SJCRH30 (cell line): Measurements from ENCODE around the gene FGD1. TPM values are rescaled to one million over a fixed set of nuclear protein-coding genes. Genes with fewer than 3 reads are reported as not detected.
"Not testable (repeated sequence)": the region's sequence is repeated elsewhere in the genome, so short reads cannot be mapped to it uniquely, and the experiment has no call there.

ENCODE experiments used
- DNase-seq, 2 experiments: peaks; one replicate each; pipeline ENCODE4 v3.0.0-alpha.2; 2015 to 2020
- H3K27ac ChIP-seq: fragments of 250-450 bp; sonication (Bioruptor Pico); 2 replicates; pipeline ENCODE4 v1.5.1; 2020; ENCODE audit warnings: mild to moderate bottlenecking, moderate library complexity
- H3K27me3 ChIP-seq: fragments of 250-450 bp; sonication (Bioruptor Pico); 2 replicates; pipeline ENCODE4 v1.5.1; 2020; ENCODE audit warnings: mild to moderate bottlenecking, moderate library complexity
- H3K36me3 ChIP-seq: fragments of 250-450 bp; sonication (Bioruptor Pico); 2 replicates; pipeline ENCODE4 v1.5.1; 2020; ENCODE audit warnings: mild to moderate bottlenecking, moderate library complexity
- H3K4me1 ChIP-seq: fragments of 250-450 bp; sonication (Bioruptor Pico); 2 replicates; pipeline ENCODE4 v1.5.1; 2020; ENCODE audit warnings: mild to moderate bottlenecking, moderate library complexity
- H3K4me3 ChIP-seq: fragments of 250-450 bp; sonication (Bioruptor Pico); 2 replicates; pipeline ENCODE4 v1.5.1; 2020; ENCODE audit warnings: mild to moderate bottlenecking, moderate library complexity
- H3K9me3 ChIP-seq: fragments of 250-450 bp; sonication (Bioruptor Pico); replicated peaks from 2 replicates; pipeline ENCODE4 v1.5.1; 2020; ENCODE audit warnings: mild to moderate bottlenecking, moderate library complexity
- total RNA-seq: library from RNA; depleted of rRNA; stranded (reverse); fragments of >200 nt; shearing (Covaris generic); gene quantifications from 2 replicates; pipeline ENCODE4 v1.2.3, GENCODE V29; 2014; rRNA removed

FGD1 gene
- total RNA-seq, result 4.5 and 4.7 TPM in 2 replicates

GRCh38 chrX:54495814-54496516, at the start of gene FGD1:
FGD1 (minus strand) TSS chrX:54496234; CDS start chrX:54495432, 802 bp downstream.
- peak; percentile 54 to 68 for DNase-seq
- H3K27ac ChIP-seq, result peak within 1 kb of the TSS; percentile 40; the same call in 1 of the 2 replicates
- no peaks in the 10 kb centered on the region for H3K36me3 ChIP-seq
- no peaks in the 10 kb centered on the region for H3K4me1 ChIP-seq
- H3K9me3 ChIP-seq, result no peaks in the 10 kb centered on the region
- H3K4me3 ChIP-seq, result peak within 1 kb of the TSS; percentile 68
- H3K27me3 ChIP-seq, result no peaks in the 10 kb centered on the region

- not testable (repeated sequence) for H3K9me3 ChIP-seq, H3K27me3 ChIP-seq, H3K27ac ChIP-seq, H3K36me3 ChIP-seq, H3K4me1 ChIP-seq, DNase-seq, H3K4me3 ChIP-seq
Observed at GRCh38 chrX:54542239-54542638, 46.2 kb upstream of the FGD1 start.

- Histone ChIP-seq H3K4me3 (no peak overlapping the region), H3K9me3 (no peaks in the 10 kb centered on the region), H3K27me3 (no peaks in the 10 kb centered on the region), H3K27ac (no peak overlapping the region), H3K4me1 (no peaks in the 10 kb centered on the region), H3K36me3 (no peaks in the 10 kb centered on the region; the same call in 1 of the 2 replicates)
- DNase-seq, result no peak
Observed at GRCh38 chrX:54540289-54540688, 44.3 kb upstream of the FGD1 start.

- Histone ChIP-seq H3K36me3 (no peaks in the 10 kb centered on the region), H3K4me3 (no peak overlapping the region), H3K27me3 (no peaks in the 10 kb centered on the region), H3K9me3 (no peaks in the 10 kb centered on the region), H3K4me1 (no peaks in the 10 kb centered on the region), H3K27ac (no peak overlapping the region)
- DNase-seq, result no peak
Observed at GRCh38 chrX:54534271-54534670, 38.2 kb upstream of the FGD1 start.

DNA sequence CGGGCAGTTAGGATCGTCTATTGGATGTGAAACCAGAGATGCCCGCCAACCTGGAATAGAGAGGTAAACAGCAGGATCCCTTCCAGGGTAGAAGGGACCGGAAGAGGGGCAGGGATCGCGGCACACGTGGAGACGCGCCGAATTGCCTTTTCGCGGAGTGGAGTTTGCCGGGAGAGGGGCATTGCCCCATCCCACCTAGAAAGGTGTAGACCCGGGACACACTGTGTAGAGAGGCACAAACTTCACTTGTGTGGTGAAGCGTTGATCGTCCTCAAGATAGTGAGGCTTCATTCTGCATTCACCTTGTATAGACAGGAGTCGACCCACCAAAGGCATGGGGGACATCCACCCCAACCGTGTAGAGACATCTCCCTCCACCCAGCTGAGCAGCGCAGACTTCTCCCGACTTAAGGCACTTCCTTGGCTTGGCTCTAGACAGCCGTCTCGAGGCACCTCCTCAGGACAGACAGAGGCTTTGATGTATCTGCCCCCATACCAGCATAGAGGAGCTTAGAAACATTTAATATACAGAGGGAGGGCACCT, 34.4 kb upstream of the FGD1 start:
- H3K4me3 ChIP-seq, result peak overlapping the region; percentile 76
- H3K27ac ChIP-seq, result peak overlapping the region; percentile 92
- H3K9me3 ChIP-seq, result no peaks in the 10 kb centered on the region
- no peak for DNase-seq
- no peaks in the 10 kb centered on the region for H3K4me1 ChIP-seq
- H3K27me3 ChIP-seq, result no peaks in the 10 kb centered on the region
- no peaks in the 10 kb centered on the region for H3K36me3 ChIP-seq

GRCh38 chrX:54529552-54530356, 33.7 kb upstream of the FGD1 start, which contains the start of gene GNL3L:
GNL3L (plus strand) TSS chrX:54530219; CDS start chrX:54532567, 2,348 bp downstream.
- DNase-seq, result peak; percentile 82 to 84

DNA sequence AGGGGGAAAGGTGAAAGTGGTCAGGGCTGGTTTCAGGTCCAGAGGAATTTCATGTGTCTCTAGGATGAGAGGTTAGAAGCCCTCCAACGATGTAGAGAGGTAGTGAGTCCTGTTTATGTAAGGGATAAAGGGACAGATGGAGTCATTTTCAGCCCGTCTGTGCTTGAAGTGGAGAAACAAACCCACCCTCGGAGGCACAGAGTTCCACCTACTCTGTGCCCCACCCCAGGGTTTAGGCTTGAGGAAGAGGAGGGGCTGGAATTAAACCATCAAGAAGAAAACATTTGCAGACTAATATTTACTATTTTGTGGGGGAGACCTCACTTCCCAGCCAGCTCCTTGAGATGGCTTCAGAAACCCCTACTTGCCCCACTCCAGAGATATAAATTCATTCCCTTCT, 33.1 kb upstream of the FGD1 start:
- Histone ChIP-seq H3K4me3 (peak overlapping the region; percentile 76), H3K27ac (peak overlapping the region; percentile 92), H3K9me3 (no peaks in the 10 kb centered on the region), H3K36me3 (no peaks in the 10 kb centered on the region), H3K4me1 (no peaks in the 10 kb centered on the region), H3K27me3 (no peaks in the 10 kb centered on the region)
- peak in 1 of 2 experiments; percentile 3 for DNase-seq

More at GRCh38 chrX:54529552-54530356, 33.7 kb upstream of the FGD1 start, which contains the start of gene GNL3L:
- H3K4me1 ChIP-seq, result no peaks in the 10 kb centered on the region
- H3K36me3 ChIP-seq, result no peaks in the 10 kb centered on the region
- H3K9me3 ChIP-seq, result no peaks in the 10 kb centered on the region
- H3K4me3 ChIP-seq, result peak within 1 kb of the TSS; percentile 76
- H3K27ac ChIP-seq, result peak within 1 kb of the TSS; percentile 92
- no peaks in the 10 kb centered on the region for H3K27me3 ChIP-seq

- Histone ChIP-seq H3K27me3 (no peaks in the 10 kb centered on the region), H3K36me3 (no peaks in the 10 kb centered on the region), H3K4me1 (no peaks in the 10 kb centered on the region), H3K9me3 (no peaks in the 10 kb centered on the region), H3K27ac (no peak overlapping the region), H3K4me3 (no peak overlapping the region)
- DNase-seq, result no peak
Observed at GRCh38 chrX:54509400-54509799, 13.4 kb upstream of the FGD1 start.

GRCh38 chrX:54496936-54497335, 902 bp upstream of the FGD1 start:
- Histone ChIP-seq H3K27me3 (no peaks in the 10 kb centered on the region), H3K4me3 (no peak overlapping the region), H3K36me3 (no peaks in the 10 kb centered on the region), H3K4me1 (no peaks in the 10 kb centered on the region), H3K27ac (no peak overlapping the region), H3K9me3 (no peaks in the 10 kb centered on the region)
- DNase-seq, result no peak

DNA sequence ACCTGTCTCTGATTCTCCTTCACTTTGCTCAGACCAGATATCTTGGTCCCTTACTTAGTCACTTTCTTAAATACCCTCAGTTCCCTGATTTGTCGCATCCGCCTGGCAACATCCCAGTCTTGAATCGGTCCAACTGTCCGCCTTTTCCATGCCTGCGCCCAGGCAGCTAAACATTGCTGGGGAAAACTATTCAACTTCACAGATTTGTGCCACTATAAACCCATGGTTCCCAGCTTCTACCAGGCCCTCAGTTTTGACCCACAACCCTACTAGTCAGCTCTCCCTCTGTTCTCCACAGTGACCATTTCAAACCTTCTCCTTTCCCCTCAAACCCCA, 451 bp upstream of the FGD1 start:
- DNase-seq, result no peak
- H3K27me3 ChIP-seq, result no peaks in the 10 kb centered on the region
- no peak overlapping the region for H3K27ac ChIP-seq

GRCh38 chrX:54494989-54495813, 833 bp downstream of the FGD1 start:
- Histone ChIP-seq H3K27me3 (no peaks in the 10 kb centered on the region), H3K27ac (peak overlapping the region; percentile 40; the same call in 1 of the 2 replicates), H3K9me3 (no peaks in the 10 kb centered on the region), H3K36me3 (no peaks in the 10 kb centered on the region), H3K4me3 (peak overlapping the region; percentile 68), H3K4me1 (no peaks in the 10 kb centered on the region)
- DNase-seq, result peak; percentile 11 to 21

More for the DNA sequence above, 451 bp upstream of the FGD1 start:
- Histone ChIP-seq H3K4me3 (peak overlapping the region; percentile 68), H3K4me1 (no peaks in the 10 kb centered on the region), H3K9me3 (no peaks in the 10 kb centered on the region), H3K36me3 (no peaks in the 10 kb centered on the region)

DNA sequence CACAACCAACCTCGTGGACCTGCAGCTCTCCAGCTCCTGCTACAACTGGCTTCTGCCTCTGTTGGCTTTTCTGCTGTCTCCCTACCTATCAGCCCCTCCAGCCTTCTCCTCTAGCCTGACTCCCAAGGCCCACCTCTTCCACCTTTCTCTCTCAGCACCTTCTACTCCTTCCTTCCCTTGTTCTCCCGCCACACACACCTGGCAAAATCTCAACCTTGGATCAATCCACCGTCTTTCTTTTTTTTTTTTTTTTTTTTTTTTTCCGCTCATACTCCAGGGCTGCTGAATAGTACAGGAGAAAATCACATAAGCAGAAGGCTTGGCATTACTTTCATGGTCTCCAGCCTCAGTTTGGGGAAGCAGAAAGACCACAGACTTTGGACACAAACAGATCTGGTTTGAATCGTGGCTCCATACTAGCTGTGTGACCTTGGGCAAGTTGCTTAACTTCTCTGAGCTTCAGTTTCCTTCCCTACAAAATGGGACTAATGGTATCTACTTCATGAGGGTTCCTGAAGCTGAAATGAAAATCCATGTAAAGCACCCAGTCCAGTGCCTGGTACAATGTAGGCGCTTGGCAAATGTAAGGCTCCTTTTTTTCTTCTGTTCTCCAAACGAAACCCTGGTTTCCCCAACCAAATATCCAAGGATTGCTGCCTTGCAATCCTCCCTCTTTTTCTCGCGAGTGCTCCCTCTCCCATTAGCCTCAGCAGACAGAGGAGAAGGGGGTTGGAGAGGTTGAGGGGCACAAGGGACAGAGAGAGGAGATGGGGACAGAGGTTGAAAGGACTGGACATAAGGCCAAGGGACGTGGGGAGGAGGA, 1.7 kb downstream of the FGD1 start:
- Histone ChIP-seq H3K27me3 (no peaks in the 10 kb centered on the region), H3K4me1 (no peaks in the 10 kb centered on the region), H3K36me3 (no peaks in the 10 kb centered on the region), H3K4me3 (peak overlapping the region; percentile 68), H3K9me3 (no peaks in the 10 kb centered on the region), H3K27ac (peak overlapping the region; percentile 40; the same call in 1 of the 2 replicates)
- no peak for DNase-seq

GRCh38 chrX:54492340-54492739, 3.7 kb downstream of the FGD1 start:
- no peak for DNase-seq
- Histone ChIP-seq H3K27ac (no peak overlapping the region), H3K36me3 (no peaks in the 10 kb centered on the region)

GRCh38 chrX:54489819-54490218, 6.2 kb downstream of the FGD1 start:
- not testable (repeated sequence) for DNase-seq, H3K36me3 ChIP-seq, H3K27me3 ChIP-seq

More at GRCh38 chrX:54492340-54492739, 3.7 kb downstream of the FGD1 start:
- Histone ChIP-seq H3K4me3 (no peak overlapping the region), H3K27me3 (no peaks in the 10 kb centered on the region), H3K4me1 (no peaks in the 10 kb centered on the region), H3K9me3 (no peaks in the 10 kb centered on the region)

More at GRCh38 chrX:54489819-54490218, 6.2 kb downstream of the FGD1 start:
- H3K27ac ChIP-seq, H3K4me3 ChIP-seq, H3K4me1 ChIP-seq, H3K9me3 ChIP-seq: not testable (repeated sequence)
